ENCODE measurements around the gene ASAP2.

DNA sequence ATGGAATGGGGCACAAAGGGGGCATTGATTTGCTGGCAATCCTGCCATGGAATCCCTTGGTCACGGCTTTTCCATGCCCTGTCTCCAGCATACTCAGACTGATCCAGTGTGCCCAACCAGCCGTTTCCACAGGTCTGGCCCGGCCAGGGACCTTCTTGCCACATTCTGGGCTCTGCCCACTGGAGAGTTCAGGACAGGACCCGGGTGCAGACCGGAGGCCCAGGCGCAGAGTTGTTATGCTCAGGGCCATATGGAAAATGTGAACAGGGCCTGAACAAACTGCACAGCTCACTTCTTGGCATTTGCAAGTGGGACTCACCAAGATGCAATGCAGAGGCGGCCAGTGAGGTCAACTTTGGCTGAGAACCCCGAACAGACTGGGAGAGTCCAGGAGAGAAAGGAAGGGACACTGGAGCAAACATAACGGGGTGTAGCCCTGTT, 15.6 kb upstream of the ASAP2 start:
- no peak for TF ChIP-seq POLR2AphosphoS5 (IDR thresholded peaks at IDR 0.05; ENCODE audit: low read depth, low read length)
- TF ChIP-seq POLR2A (IDR thresholded peaks at IDR 0.05; ENCODE audit: low read depth, low read length): no peak
- no peak for TF ChIP-seq TAF1 (IDR thresholded peaks at IDR 0.05; ENCODE audit: borderline replicate concordance, low read depth, low read length)
